WTC11 (cell line): ENCODE measurements around the gene ARHGEF10L. TPM values are rescaled to one million over a fixed set of nuclear protein-coding genes. Genes with fewer than 3 reads are reported as not detected.

Source experiments
- ATAC-seq: fragments of 200-7000 bp; cut with Tn5 transposase; 2 replicates; pipeline ENCODE4 v1.10.0; 2021; ENCODE audit warnings: mild to moderate bottlenecking, moderate library complexity
- CTCF ChIA-PET: fragments of 300-600 bp; sonication (Branson Sonifier 250); formaldehyde crosslinking; loops from one replicate; lab custom pipeline; 2021; ENCODE audit warnings: antibody characterized with exemption; lab: Charles Lee
- POLR2A ChIA-PET: fragments of 350-600 bp; sonication (Branson Sonifier 250); formaldehyde crosslinking; loops from one replicate; lab custom pipeline; 2021; ENCODE audit warnings: antibody characterized with exemption; lab: Charles Lee
- DNase-seq: peaks from one replicate; pipeline ENCODE4 v3.0.0; 2021; ENCODE audit warnings: low spot score
- H3K27ac Mint-ChIP-seq: 2 replicates; pipeline ENCODE4 v1.8.0; 2021; ENCODE audit warnings: mixed read lengths
- H3K27me3 Mint-ChIP-seq: 2 replicates; pipeline ENCODE4 v1.8.0; 2021; ENCODE audit warnings: low read depth, mild to moderate bottlenecking, moderate library complexity, mixed read lengths
- H3K36me3 Mint-ChIP-seq: 2 replicates; pipeline ENCODE4 v1.8.0; 2021; ENCODE audit warnings: mixed read lengths
- H3K4me1 Mint-ChIP-seq: 2 replicates; pipeline ENCODE4 v1.8.0; 2022; ENCODE audit warnings: mixed read lengths
- H3K4me3 Mint-ChIP-seq: 2 replicates; pipeline ENCODE4 v1.8.0; 2021; ENCODE audit warnings: mild to moderate bottlenecking, moderate library complexity, mixed read lengths
- H3K9me3 Mint-ChIP-seq: 2 replicates; pipeline ENCODE4 v1.8.0; 2021; ENCODE audit warnings: mixed read lengths
- CTCF ChIP-seq: fragments of 200-600 bp; IDR thresholded peaks from 2 replicates; pipeline ENCODE4 v1.8.0; 2022; ENCODE audit warnings: antibody characterized with exemption
- E2F4 ChIP-seq: sonication (generic); formaldehyde crosslinking; IDR thresholded peaks from 2 replicates; pipeline ENCODE4 v1.8.1; 2022; ENCODE audit warnings: low read depth, mild to moderate bottlenecking, moderate library complexity, missing genetic modification reagents, borderline replicate concordance
- ESRRA ChIP-seq: sonication (generic); formaldehyde crosslinking; IDR thresholded peaks from 2 replicates; pipeline ENCODE4 v1.8.1; 2022; ENCODE audit warnings: mild to moderate bottlenecking, missing genetic modification reagents, borderline replicate concordance
- GTF2I ChIP-seq: fragments of 250-450 bp; sonication (Bioruptor Pico); conservative IDR thresholded peaks from 2 replicates; pipeline ENCODE4 v1.4.0; 2021; ENCODE audit warnings: mild to moderate bottlenecking
- JAZF1 ChIP-seq: fragments of 250-450 bp; sonication (Bioruptor Pico); IDR thresholded peaks from 2 replicates; pipeline ENCODE4 v1.9.0; 2021; ENCODE audit warnings: moderate library complexity, mild to moderate bottlenecking, inconsistent platforms
- NFATC4 ChIP-seq: fragments of 250-450 bp; sonication (Bioruptor Pico); IDR thresholded peaks from 2 replicates; pipeline ENCODE4 v1.9.0; 2021; ENCODE audit warnings: mild to moderate bottlenecking
- NR3C1 ChIP-seq: sonication (generic); formaldehyde crosslinking; conservative IDR thresholded peaks from 2 replicates; pipeline ENCODE4 v1.8.1; 2023; ENCODE audit warnings: low read depth, mild to moderate bottlenecking, missing genetic modification reagents
- TEAD4 ChIP-seq: sonication (generic); formaldehyde crosslinking; IDR thresholded peaks from 2 replicates; pipeline ENCODE4 v1.8.0; 2022; ENCODE audit warnings: mild to moderate bottlenecking, missing genetic modification reagents
- USF2 ChIP-seq: sonication (generic); formaldehyde crosslinking; IDR thresholded peaks from 2 replicates; pipeline ENCODE4 v1.8.1; 2023; ENCODE audit warnings: mild to moderate bottlenecking, missing genetic modification reagents, moderate library complexity
- ZNF232 ChIP-seq: sonication (generic); formaldehyde crosslinking; IDR thresholded peaks from 2 replicates; pipeline ENCODE4 v1.8.0; 2022; ENCODE audit warnings: mild to moderate bottlenecking, missing genetic modification reagents
- ZNF416 ChIP-seq: fragments of 250-450 bp; sonication (Bioruptor Pico); IDR thresholded peaks from 2 replicates; pipeline ENCODE4 v1.9.0; 2021; ENCODE audit warnings: mild to moderate bottlenecking, inconsistent platforms
- total RNA-seq: library from RNA; stranded (reverse); gene quantifications from 3 replicates; pipeline ENCODE4 v1.2.3, GENCODE V29; 2021
- TF ChIP-seq, protein P1 (sequence below): fragments of 250-450 bp; sonication (Bioruptor Pico); IDR thresholded peaks from 2 replicates; pipeline ENCODE4 v1.9.0; 2021; ENCODE audit warnings: mild to moderate bottlenecking
- TF ChIP-seq, protein P2 (sequence below): sonication (generic); formaldehyde crosslinking; IDR thresholded peaks from 2 replicates; pipeline ENCODE4 v1.8.1; 2022; ENCODE audit warnings: low read depth, missing genetic modification reagents, borderline replicate concordance
- TF ChIP-seq, protein P3 (sequence below): sonication (generic); formaldehyde crosslinking; IDR thresholded peaks from 2 replicates; pipeline ENCODE4 v1.8.1; 2023; ENCODE audit warnings: mild to moderate bottlenecking, moderate library complexity, missing genetic modification reagents
- TF ChIP-seq, protein P4 (sequence below): sonication (generic); formaldehyde crosslinking; IDR thresholded peaks from 2 replicates; pipeline ENCODE4 v1.8.0; 2022; ENCODE audit warnings: mild to moderate bottlenecking, missing genetic modification reagents
- TF ChIP-seq, protein P5 (sequence below): sonication (generic); formaldehyde crosslinking; IDR thresholded peaks from 2 replicates; pipeline ENCODE4 v1.8.0; 2022; ENCODE audit warnings: mild to moderate bottlenecking, missing genetic modification reagents
- TF ChIP-seq, protein P6 (sequence below): sonication (generic); formaldehyde crosslinking; IDR thresholded peaks from 2 replicates; pipeline ENCODE4 v1.8.1; 2022; ENCODE audit warnings: mild to moderate bottlenecking, missing genetic modification reagents, moderate library complexity, borderline replicate concordance

The ARHGEF10L gene
- total RNA-seq, 1 experiment from 2014 or later, result 34.4 TPM

GRCh38 chr1:17514776-17515175 lies 24.7 kb upstream of the ARHGEF10L start:
- ChIA-PET POLR2A (interaction anchor here (0.7 kb wide), 1 partner anchor 449 kb away, joined by 4 read pairs; no protein-coding TSS in a partner anchor), CTCF (interaction anchor here (1.0 to 3.2 kb wide), 3 partner anchors 12 to 92 kb away, joined by 3 to 15 read pairs (median 11); no protein-coding TSS in a partner anchor)
- DNase-seq (no peak), ATAC-seq (no peak)
- Mint-ChIP-seq H3K27ac (no peak overlapping the region), H3K4me3 (no peak overlapping the region), H3K4me1 (peaks cover 17% of the 10 kb centered on the region), H3K9me3 (no peaks in the 10 kb centered on the region), H3K27me3 (peaks cover 2% of the 10 kb centered on the region; the same call in 1 of the 2 replicates), H3K36me3 (no peaks in the 10 kb centered on the region)
- TF ChIP-seq ZNF416, result no peak
- TF ChIP-seq, protein P1, sequence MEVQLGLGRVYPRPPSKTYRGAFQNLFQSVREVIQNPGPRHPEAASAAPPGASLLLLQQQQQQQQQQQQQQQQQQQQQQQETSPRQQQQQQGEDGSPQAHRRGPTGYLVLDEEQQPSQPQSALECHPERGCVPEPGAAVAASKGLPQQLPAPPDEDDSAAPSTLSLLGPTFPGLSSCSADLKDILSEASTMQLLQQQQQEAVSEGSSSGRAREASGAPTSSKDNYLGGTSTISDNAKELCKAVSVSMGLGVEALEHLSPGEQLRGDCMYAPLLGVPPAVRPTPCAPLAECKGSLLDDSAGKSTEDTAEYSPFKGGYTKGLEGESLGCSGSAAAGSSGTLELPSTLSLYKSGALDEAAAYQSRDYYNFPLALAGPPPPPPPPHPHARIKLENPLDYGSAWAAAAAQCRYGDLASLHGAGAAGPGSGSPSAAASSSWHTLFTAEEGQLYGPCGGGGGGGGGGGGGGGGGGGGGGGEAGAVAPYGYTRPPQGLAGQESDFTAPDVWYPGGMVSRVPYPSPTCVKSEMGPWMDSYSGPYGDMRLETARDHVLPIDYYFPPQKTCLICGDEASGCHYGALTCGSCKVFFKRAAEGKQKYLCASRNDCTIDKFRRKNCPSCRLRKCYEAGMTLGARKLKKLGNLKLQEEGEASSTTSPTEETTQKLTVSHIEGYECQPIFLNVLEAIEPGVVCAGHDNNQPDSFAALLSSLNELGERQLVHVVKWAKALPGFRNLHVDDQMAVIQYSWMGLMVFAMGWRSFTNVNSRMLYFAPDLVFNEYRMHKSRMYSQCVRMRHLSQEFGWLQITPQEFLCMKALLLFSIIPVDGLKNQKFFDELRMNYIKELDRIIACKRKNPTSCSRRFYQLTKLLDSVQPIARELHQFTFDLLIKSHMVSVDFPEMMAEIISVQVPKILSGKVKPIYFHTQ (CRISPR knock-in tag), result no peak
- TF ChIP-seq, protein P2, sequence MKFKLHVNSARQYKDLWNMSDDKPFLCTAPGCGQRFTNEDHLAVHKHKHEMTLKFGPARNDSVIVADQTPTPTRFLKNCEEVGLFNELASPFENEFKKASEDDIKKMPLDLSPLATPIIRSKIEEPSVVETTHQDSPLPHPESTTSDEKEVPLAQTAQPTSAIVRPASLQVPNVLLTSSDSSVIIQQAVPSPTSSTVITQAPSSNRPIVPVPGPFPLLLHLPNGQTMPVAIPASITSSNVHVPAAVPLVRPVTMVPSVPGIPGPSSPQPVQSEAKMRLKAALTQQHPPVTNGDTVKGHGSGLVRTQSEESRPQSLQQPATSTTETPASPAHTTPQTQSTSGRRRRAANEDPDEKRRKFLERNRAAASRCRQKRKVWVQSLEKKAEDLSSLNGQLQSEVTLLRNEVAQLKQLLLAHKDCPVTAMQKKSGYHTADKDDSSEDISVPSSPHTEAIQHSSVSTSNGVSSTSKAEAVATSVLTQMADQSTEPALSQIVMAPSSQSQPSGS (CRISPR knock-in tag), result no peak
- TF ChIP-seq ZNF232, result no peak
- no peak for TF ChIP-seq NR3C1 (CRISPR knock-in tag)
- no peak for TF ChIP-seq GTF2I
- TF ChIP-seq, protein P3, sequence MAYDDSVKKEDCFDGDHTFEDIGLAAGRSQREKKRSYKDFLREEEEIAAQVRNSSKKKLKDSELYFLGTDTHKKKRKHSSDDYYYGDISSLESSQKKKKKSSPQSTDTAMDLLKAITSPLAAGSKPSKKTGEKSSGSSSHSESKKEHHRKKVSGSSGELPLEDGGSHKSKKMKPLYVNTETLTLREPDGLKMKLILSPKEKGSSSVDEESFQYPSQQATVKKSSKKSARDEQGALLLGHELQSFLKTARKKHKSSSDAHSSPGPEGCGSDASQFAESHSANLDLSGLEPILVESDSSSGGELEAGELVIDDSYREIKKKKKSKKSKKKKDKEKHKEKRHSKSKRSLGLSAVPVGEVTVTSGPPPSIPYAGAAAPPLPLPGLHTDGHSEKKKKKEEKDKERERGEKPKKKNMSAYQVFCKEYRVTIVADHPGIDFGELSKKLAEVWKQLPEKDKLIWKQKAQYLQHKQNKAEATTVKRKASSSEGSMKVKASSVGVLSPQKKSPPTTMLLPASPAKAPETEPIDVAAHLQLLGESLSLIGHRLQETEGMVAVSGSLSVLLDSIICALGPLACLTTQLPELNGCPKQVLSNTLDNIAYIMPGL, result no peak
- no peak for TF ChIP-seq CTCF
- no peak for TF ChIP-seq JAZF1 (CRISPR knock-in tag)
- no peak for TF ChIP-seq NFATC4 (CRISPR knock-in tag)
- TF ChIP-seq E2F4 (CRISPR knock-in tag), result no peak
- TF ChIP-seq, protein P4, sequence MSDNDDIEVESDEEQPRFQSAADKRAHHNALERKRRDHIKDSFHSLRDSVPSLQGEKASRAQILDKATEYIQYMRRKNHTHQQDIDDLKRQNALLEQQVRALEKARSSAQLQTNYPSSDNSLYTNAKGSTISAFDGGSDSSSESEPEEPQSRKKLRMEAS, result no peak
- TF ChIP-seq, protein P5, sequence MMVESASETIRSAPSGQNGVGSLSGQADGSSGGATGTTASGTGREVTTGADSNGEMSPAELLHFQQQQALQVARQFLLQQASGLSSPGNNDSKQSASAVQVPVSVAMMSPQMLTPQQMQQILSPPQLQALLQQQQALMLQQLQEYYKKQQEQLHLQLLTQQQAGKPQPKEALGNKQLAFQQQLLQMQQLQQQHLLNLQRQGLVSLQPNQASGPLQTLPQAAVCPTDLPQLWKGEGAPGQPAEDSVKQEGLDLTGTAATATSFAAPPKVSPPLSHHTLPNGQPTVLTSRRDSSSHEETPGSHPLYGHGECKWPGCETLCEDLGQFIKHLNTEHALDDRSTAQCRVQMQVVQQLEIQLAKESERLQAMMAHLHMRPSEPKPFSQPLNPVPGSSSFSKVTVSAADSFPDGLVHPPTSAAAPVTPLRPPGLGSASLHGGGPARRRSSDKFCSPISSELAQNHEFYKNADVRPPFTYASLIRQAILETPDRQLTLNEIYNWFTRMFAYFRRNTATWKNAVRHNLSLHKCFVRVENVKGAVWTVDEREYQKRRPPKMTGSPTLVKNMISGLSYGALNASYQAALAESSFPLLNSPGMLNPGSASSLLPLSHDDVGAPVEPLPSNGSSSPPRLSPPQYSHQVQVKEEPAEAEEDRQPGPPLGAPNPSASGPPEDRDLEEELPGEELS (CRISPR knock-in tag), result no peak
- no peak for TF ChIP-seq USF2
- TF ChIP-seq TEAD4, result no peak
- no peak for TF ChIP-seq ESRRA (CRISPR knock-in tag)
- TF ChIP-seq, protein P6, sequence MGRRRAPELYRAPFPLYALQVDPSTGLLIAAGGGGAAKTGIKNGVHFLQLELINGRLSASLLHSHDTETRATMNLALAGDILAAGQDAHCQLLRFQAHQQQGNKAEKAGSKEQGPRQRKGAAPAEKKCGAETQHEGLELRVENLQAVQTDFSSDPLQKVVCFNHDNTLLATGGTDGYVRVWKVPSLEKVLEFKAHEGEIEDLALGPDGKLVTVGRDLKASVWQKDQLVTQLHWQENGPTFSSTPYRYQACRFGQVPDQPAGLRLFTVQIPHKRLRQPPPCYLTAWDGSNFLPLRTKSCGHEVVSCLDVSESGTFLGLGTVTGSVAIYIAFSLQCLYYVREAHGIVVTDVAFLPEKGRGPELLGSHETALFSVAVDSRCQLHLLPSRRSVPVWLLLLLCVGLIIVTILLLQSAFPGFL (CRISPR knock-in tag), result no peak
